Measurements from ENCODE around the gene DIPK2A.

DIPK2A gene

GRCh38 chr3:143950810-143951209 is 20.8 kb upstream of the DIPK2A start:
- no peaks in the 10 kb centered on the region for H3K9me2 ChIP-seq (ENCODE audit: low read depth, low read length)
- no peak overlapping the region for H3K4me3 ChIP-seq (ENCODE audit: low read depth, low read length, poor library complexity, severe bottlenecking)
- no peaks in the 10 kb centered on the region for H3K79me2 ChIP-seq (ENCODE audit: insufficient read depth, low read length)
- H3K27me3 ChIP-seq (ENCODE audit: insufficient read depth, low read length): no peaks in the 10 kb centered on the region
- H3K4me2 ChIP-seq (ENCODE audit: low read length): no peak overlapping the region
- H3K9ac ChIP-seq (ENCODE audit: low read length): no peak overlapping the region
- no peaks in the 10 kb centered on the region for H3K4me1 ChIP-seq (ENCODE audit: insufficient read depth, low read length, severe bottlenecking)
- no peaks in the 10 kb centered on the region for H3K36me3 ChIP-seq (ENCODE audit: insufficient read depth, low read length)
- H4K20me1 ChIP-seq (ENCODE audit: insufficient read depth, low read length): no peaks in the 10 kb centered on the region
- no peaks in the 10 kb centered on the region for H3K9me3 ChIP-seq (ENCODE audit: low read length)
- no peaks in the 10 kb centered on the region for H3F3A ChIP-seq (ENCODE audit: insufficient read depth, low read length)
- no peak overlapping the region for H2AFZ ChIP-seq (ENCODE audit: low read length)
- H3K27ac ChIP-seq (ENCODE audit: low read depth, low read length, poor library complexity, severe bottlenecking): no peak overlapping the region
- TF ChIP-seq EZH2 (IDR thresholded peaks at IDR 0.05; ENCODE audit: borderline replicate concordance, low read length): no peak

- no peaks in the 10 kb centered on the region for H4K20me1 ChIP-seq (ENCODE audit: insufficient read depth, low read length)
- H3K36me3 ChIP-seq (ENCODE audit: insufficient read depth, low read length): no peaks in the 10 kb centered on the region
- H3F3A ChIP-seq (ENCODE audit: insufficient read depth, low read length): no peaks in the 10 kb centered on the region
- no peak overlapping the region for H3K9ac ChIP-seq (ENCODE audit: low read length)
- TF ChIP-seq CTCF (IDR thresholded peaks at IDR 0.05; ENCODE audit: low read length) (peak; percentile 85), EZH2 (IDR thresholded peaks at IDR 0.05; ENCODE audit: borderline replicate concordance, low read length) (no peak)
- H3K9me2 ChIP-seq (ENCODE audit: low read depth, low read length): no peaks in the 10 kb centered on the region
- no peak overlapping the region for H2AFZ ChIP-seq (ENCODE audit: low read length)
- no peaks in the 10 kb centered on the region for H3K79me2 ChIP-seq (ENCODE audit: insufficient read depth, low read length)
- H3K9me3 ChIP-seq (ENCODE audit: low read length): no peaks in the 10 kb centered on the region
- no peaks in the 10 kb centered on the region for H3K27me3 ChIP-seq (ENCODE audit: insufficient read depth, low read length)
- no peak overlapping the region for H3K4me2 ChIP-seq (ENCODE audit: low read length)
- H3K27ac ChIP-seq (ENCODE audit: low read depth, low read length, poor library complexity, severe bottlenecking): no peak overlapping the region
- H3K4me3 ChIP-seq (ENCODE audit: low read depth, low read length, poor library complexity, severe bottlenecking): no peak overlapping the region
- no peaks in the 10 kb centered on the region for H3K4me1 ChIP-seq (ENCODE audit: insufficient read depth, low read length, severe bottlenecking)
Observed at GRCh38 chr3:143951351-143951971, 20.2 kb upstream of the DIPK2A start.

GRCh38 chr3:143952569-143953072 is 19.0 kb upstream of the DIPK2A start:
- Histone ChIP-seq H3K4me2 (ENCODE audit: low read length) (no peak overlapping the region), H3K27ac (ENCODE audit: low read depth, low read length, poor library complexity, severe bottlenecking) (no peak overlapping the region), H3K4me1 (ENCODE audit: insufficient read depth, low read length, severe bottlenecking) (no peaks in the 10 kb centered on the region), H4K20me1 (ENCODE audit: insufficient read depth, low read length) (no peaks in the 10 kb centered on the region), H3K9ac (ENCODE audit: low read length) (no peak overlapping the region), H3K79me2 (ENCODE audit: insufficient read depth, low read length) (no peaks in the 10 kb centered on the region), H3K36me3 (ENCODE audit: insufficient read depth, low read length) (no peaks in the 10 kb centered on the region), H3K27me3 (ENCODE audit: insufficient read depth, low read length) (no peaks in the 10 kb centered on the region), H3F3A (ENCODE audit: insufficient read depth, low read length) (no peaks in the 10 kb centered on the region), H3K4me3 (ENCODE audit: low read depth, low read length, poor library complexity, severe bottlenecking) (no peak overlapping the region), H3K9me2 (ENCODE audit: low read depth, low read length) (no peaks in the 10 kb centered on the region), H3K9me3 (ENCODE audit: low read length) (no peaks in the 10 kb centered on the region), H2AFZ (ENCODE audit: low read length) (no peak overlapping the region)
- TF ChIP-seq EZH2 (IDR thresholded peaks at IDR 0.05; ENCODE audit: borderline replicate concordance, low read length) (no peak), CTCF (IDR thresholded peaks at IDR 0.05; ENCODE audit: low read length) (no peak; the same call in 1 of the 2 replicates)

- Histone ChIP-seq H3K4me2 (ENCODE audit: low read length) (no peak overlapping the region), H2AFZ (ENCODE audit: low read length) (no peak overlapping the region), H3K9ac (ENCODE audit: low read length) (no peak overlapping the region), H3K4me3 (ENCODE audit: low read depth, low read length, poor library complexity, severe bottlenecking) (no peak overlapping the region), H3K4me1 (ENCODE audit: insufficient read depth, low read length, severe bottlenecking) (no peaks in the 10 kb centered on the region), H3K9me3 (ENCODE audit: low read length) (no peaks in the 10 kb centered on the region; the same call in 1 of the 2 replicates), H3K36me3 (ENCODE audit: insufficient read depth, low read length) (no peaks in the 10 kb centered on the region), H4K20me1 (ENCODE audit: insufficient read depth, low read length) (no peaks in the 10 kb centered on the region), H3K79me2 (ENCODE audit: insufficient read depth, low read length) (no peaks in the 10 kb centered on the region), H3K27ac (ENCODE audit: low read depth, low read length, poor library complexity, severe bottlenecking) (no peak overlapping the region), H3K9me2 (ENCODE audit: low read depth, low read length) (no peaks in the 10 kb centered on the region), H3F3A (ENCODE audit: insufficient read depth, low read length) (no peaks in the 10 kb centered on the region), H3K27me3 (ENCODE audit: insufficient read depth, low read length) (no peaks in the 10 kb centered on the region)
- TF ChIP-seq EZH2 (IDR thresholded peaks at IDR 0.05; ENCODE audit: borderline replicate concordance, low read length) (no peak), CTCF (IDR thresholded peaks at IDR 0.05; ENCODE audit: low read length) (no peak)
Observed at GRCh38 chr3:143955113-143955512, 16.5 kb upstream of the DIPK2A start.
